Naive B cell (primary cell): Measurements from ENCODE around the gene CYP2C18. TPM values are rescaled to one million over a fixed set of nuclear protein-coding genes. Genes with fewer than 3 reads are reported as not detected.
"Not testable (repeated sequence)": the region's sequence is repeated elsewhere in the genome, so short reads cannot be mapped to it uniquely, and the experiment has no call there.

Experiments
- ATAC-seq, 2 donors: fragments of 150-1000 bp; cut with Tn5 transposase; 2 replicates each; pipeline ENCODE4 v1.10.0; 2021; ENCODE audit warnings: low read depth in 2 of 2, mild to moderate bottlenecking in 2 of 2, moderate library complexity in 2 of 2
- DNase-seq: peaks from one replicate; pipeline ENCODE4 v3.0.0; 2022
- H3K27ac Mint-ChIP-seq, 6 donors: one replicate each; pipeline ENCODE4 v1.8.0; 2020 to 2022; ENCODE audit warnings: mild to moderate bottlenecking in 6 of 6, mixed read lengths in 6 of 6, moderate library complexity in 5 of 6, inconsistent platforms in 2 of 6
- H3K27me3 Mint-ChIP-seq, 3 donors: one replicate each; pipeline ENCODE4 v1.8.0; 2021 to 2022; ENCODE audit warnings: mixed read lengths in 3 of 3, mild to moderate bottlenecking in 1 of 3
- H3K36me3 Mint-ChIP-seq, 2 donors: one replicate each; pipeline ENCODE4 v1.8.0; 2020 to 2022; ENCODE audit warnings: mixed read lengths in 2 of 2, inconsistent platforms in 1 of 2, mild to moderate bottlenecking in 1 of 2
- H3K4me1 Mint-ChIP-seq, 3 donors: one replicate each; pipeline ENCODE4 v1.8.0; 2020 to 2022; ENCODE audit warnings: mixed read lengths in 3 of 3, inconsistent platforms in 1 of 3, mild to moderate bottlenecking in 1 of 3, moderate library complexity in 1 of 3
- H3K4me3 Mint-ChIP-seq, 8 donors: one replicate each; pipeline ENCODE4 v1.8.0; 2020 to 2022; ENCODE audit warnings: mild to moderate bottlenecking in 8 of 8, mixed read lengths in 8 of 8, moderate library complexity in 8 of 8, inconsistent platforms in 2 of 8
- H3K9me3 Mint-ChIP-seq, 7 donors: one replicate each; pipeline ENCODE4 v1.8.0; 2020 to 2022; ENCODE audit warnings: mixed read lengths in 7 of 7, mild to moderate bottlenecking in 5 of 7, inconsistent platforms in 2 of 7, moderate library complexity in 1 of 7
- polyA plus RNA-seq, 6 donors: library from polyadenylated mRNA; unstranded; fragments of 300-500 nt; fragmentation: Illumina TruSeq; gene quantifications; one replicate each; pipeline ENCODE4 v1.2.3, GENCODE V29; 2021; ENCODE audit warnings: low read depth in 6 of 6

Gene CYP2C18
- polyA plus RNA-seq, 6 donors from 2014 or later, result not detected

- not testable (repeated sequence) for DNase-seq, ATAC-seq, H3K36me3 Mint-ChIP-seq, H3K4me3 Mint-ChIP-seq, H3K27ac Mint-ChIP-seq, H3K4me1 Mint-ChIP-seq, H3K27me3 Mint-ChIP-seq
- H3K9me3 Mint-ChIP-seq, result peaks cover 0 to 13% (median 4%) of the 10 kb centered on the region in 7 donors
These were observed 91.9 kb downstream of the CYP2C18 start for GRCh38 chr10:94775425-94775824.

DNA sequence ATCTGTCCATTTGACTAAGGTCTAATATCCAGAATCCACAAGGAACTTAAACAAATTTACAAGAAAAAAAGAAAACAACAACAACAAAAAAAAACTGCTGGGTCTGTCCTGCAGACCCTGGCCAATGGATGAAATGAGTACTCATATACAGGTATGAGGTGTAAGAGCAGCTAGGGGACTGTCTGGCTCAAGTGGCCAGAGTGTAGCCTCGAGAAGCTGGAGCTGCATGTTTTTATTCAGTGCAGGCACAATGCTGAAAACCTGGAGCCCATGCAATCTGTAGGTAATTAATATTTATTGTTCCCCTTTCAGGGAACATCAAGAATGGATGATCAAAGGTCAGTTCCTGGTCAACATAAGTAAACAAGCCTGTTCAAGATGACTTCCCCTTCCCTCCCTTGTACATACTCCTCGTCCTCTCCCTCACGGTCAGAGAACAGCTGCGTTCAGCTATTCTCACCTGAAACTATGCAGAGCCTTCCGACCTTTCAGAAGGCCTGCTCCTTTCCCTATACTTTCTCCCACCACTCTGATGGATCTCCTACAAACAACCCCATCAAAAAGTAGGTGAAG lies 94.4 kb downstream of the CYP2C18 start:
- H3K4me3 Mint-ChIP-seq, result no peak overlapping the region
- peaks cover 0 to 13% (median 4%) of the 10 kb centered on the region in 7 donors for H3K9me3 Mint-ChIP-seq
- H3K4me1 Mint-ChIP-seq, result no peaks in the 10 kb centered on the region
- H3K27ac Mint-ChIP-seq, result no peak overlapping the region
- ATAC-seq, result no peak
- H3K27me3 Mint-ChIP-seq, result peaks cover 0 to 9% (median 8%) of the 10 kb centered on the region in 3 donors
- DNase-seq, result no peak
- no peaks in the 10 kb centered on the region for H3K36me3 Mint-ChIP-seq

DNA sequence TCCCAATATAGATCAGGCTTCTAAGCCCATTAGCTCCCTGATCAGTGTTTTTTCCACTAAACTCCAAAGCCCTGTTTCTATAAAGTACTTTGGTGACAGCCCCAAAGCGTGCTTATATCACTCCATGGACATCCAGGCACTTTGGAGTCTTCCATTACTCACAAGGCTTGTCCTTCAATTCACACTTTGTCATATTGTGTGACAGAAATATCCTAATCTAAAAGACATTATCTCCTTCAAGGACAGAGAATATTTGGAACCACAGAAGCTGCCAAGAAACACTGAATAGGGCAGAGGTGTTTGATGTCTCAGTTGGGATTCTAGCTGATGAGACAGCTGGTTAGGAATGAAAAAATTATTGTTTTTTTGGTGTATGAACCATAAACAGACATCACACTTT lies 97.3 kb downstream of the CYP2C18 start:
- ATAC-seq (no peak), DNase-seq (no peak)
- Mint-ChIP-seq H3K27ac (no peak overlapping the region), H3K4me3 (no peak overlapping the region), H3K4me1 (no peaks in the 10 kb centered on the region), H3K9me3 (peaks cover 0 to 13% (median 2%) of the 10 kb centered on the region in 7 donors), H3K36me3 (no peaks in the 10 kb centered on the region), H3K27me3 (no peaks in the 10 kb centered on the region)

GRCh38 chr10:94784256-94784655 lies 100.7 kb downstream of the CYP2C18 start:
- Mint-ChIP-seq H3K9me3 (peaks cover 0 to 5% (median 4%) of the 10 kb centered on the region in 7 donors), H3K27ac (no peak overlapping the region), H3K36me3 (no peaks in the 10 kb centered on the region), H3K4me1 (no peaks in the 10 kb centered on the region), H3K27me3 (no peaks in the 10 kb centered on the region), H3K4me3 (no peak overlapping the region)
- no peak for ATAC-seq
- no peak for DNase-seq

DNA sequence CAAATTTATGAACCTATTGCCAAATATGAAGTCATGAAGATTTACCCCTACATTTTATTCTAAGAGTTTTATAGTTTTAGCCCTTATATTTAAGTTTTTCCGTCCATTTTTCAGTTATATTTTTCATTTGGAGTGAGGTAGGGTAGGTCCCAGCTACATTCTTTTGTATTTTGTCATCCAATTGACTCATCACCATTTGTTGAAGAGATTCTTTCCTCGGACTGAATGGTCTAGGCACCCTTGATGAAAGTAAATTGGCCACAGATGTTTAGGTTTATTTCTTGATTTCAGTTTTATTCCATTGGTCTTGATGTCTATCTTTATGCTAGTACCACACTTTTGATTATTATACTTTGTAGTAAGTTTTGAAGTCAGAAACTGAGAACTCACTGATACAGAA lies 101.7 kb downstream of the CYP2C18 start:
- no peak for ATAC-seq
- peaks cover 0 to 10% (median 5%) of the 10 kb centered on the region in 7 donors for H3K9me3 Mint-ChIP-seq

More for the DNA sequence above, 101.7 kb downstream of the CYP2C18 start:
- no peaks in the 10 kb centered on the region for H3K36me3 Mint-ChIP-seq
- H3K4me1 Mint-ChIP-seq, result no peaks in the 10 kb centered on the region
- no peak for DNase-seq
- no peak overlapping the region for H3K27ac Mint-ChIP-seq
- H3K27me3 Mint-ChIP-seq, result no peaks in the 10 kb centered on the region
- H3K4me3 Mint-ChIP-seq, result no peak overlapping the region

Other genes with a start within 250 kb of the CYP2C18 start
- gene HELLS, start 137.9 kb upstream of the CYP2C18 start, polyA plus RNA-seq, result 10 to 100 TPM in 1 of 6 donors, 1 to 10 TPM in 4, under 1 TPM in 1; 0.41 to 10.0 (median 6.7) TPM
- not detected for gene CYP2C19, start 79.0 kb downstream of the CYP2C18 start, polyA plus RNA-seq